HG03342 (cell line): ENCODE data around the gene RTN1.

Source experiments
- ATAC-seq: cut with Tn5 transposase; IDR thresholded peaks from one replicate; pipeline ENCODE4 v1.9.1; 2021; ENCODE audit warnings: mild to moderate bottlenecking, moderate library complexity; ENCODE audit not compliant: unreplicated experiment

The RTN1 gene

DNA sequence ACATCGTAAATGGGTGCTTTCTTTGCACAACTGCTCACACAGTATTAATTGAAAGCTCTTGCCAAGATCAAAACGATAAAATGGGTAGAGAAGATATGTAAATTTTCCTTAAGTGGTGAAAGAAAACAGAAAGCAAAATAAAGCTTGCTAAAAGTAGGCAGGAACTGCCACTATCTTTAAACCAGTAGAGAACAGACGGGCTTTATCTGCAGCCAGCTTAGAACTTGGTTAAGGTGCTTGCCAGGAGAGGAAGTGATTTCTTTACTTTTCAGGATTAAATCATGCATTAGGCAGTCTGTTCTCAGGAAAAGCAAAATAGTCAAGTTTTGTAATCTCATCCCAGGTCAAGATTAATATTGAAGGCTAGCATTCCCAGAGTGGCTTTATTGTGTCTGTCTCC lies 237.1 kb downstream of the RTN1 start:
- ATAC-seq, result no peak

DNA sequence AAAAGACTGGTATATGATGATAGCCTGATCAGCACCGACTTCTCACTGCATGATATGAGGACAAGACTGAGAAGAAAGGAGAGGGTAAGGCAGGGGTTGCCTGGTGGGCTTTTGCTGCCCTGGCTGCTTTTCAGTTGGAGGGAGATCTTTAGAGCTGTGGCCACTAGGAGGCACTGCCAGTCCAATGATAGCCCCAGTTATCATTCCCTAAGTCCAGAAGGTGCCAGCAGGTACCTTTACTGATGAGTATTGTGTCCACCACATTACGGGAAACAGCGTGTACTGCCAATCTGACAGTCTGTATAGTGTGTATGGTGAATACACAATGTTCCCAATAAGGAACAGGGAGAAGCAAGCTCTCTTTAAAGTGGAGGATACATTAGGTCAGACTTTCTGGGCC lies 238.2 kb downstream of the RTN1 start:
- ATAC-seq, result no peak

GRCh38 chr14:59631237-59631636 lies 239.3 kb downstream of the RTN1 start:
- ATAC-seq, result peak; percentile 46

- no peak for ATAC-seq
Observed at GRCh38 chr14:59630288-59630963, 240.2 kb downstream of the RTN1 start.

DNA sequence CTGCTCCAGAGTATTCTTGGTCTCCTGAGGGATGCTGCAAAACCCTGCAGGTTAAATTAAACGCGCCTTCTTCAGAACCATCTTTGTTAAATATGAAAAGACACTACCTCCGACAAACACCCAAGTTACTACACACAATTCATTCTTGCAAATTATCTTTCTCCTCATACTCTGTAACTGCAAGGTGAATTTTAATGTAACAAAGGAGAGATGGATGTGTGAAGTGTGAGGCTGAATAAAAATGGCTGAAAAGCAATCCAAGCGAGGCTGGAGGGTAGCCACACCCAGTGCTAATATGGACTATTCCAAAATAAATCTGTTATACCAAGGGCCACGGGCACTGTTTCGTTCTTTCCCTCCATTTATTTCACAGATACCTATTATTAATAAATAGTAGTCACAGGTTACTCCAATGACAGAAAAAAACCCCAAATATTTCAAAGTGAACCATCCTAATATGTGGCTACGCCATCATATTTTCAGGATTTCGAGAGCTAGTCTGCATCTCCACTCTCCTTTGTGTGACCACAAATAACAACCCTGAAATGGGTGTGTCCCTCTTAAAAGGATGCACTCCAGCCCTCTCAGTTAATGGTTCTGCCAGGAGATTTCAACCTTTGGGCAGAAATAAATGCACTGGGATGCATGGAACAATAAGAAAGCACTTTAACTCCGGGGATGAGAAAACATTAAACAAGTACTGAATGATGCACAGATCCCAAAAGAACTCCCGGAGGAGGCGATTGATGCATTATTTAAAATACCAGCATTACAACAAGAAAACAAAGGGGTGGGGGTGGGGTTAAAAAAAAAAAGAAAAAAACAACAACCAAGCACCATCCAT lies 240.9 kb downstream of the RTN1 start:
- ATAC-seq, result no peak

DNA sequence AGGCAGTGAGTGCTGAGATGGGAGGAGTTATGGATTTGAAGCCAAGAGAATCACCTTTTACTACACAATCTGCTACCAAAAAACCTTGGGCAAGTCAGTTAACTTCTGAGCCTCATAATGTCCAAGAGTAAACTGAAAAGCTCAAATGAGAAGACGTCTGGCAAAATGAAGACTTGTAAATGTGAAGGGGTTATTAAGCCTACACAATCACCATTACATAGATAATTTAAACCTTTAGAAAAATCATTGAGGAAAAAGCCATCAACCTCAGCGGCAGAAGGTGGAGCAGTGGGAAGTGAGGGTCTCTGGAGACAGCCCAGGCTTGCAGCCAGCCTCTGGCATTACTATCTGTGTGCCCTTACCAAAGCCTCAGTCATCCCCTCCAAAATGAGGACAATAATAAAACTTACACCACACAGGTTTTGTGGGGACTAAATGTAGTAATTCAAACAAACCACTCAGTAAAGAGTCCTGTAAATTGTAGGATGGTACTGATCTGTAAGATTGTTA lies 243.5 kb downstream of the RTN1 start:
- ATAC-seq, result no peak

GRCh38 chr14:59622631-59623030 lies 247.9 kb downstream of the RTN1 start:
- ATAC-seq, result no peak

GRCh38 chr14:59619061-59619460 lies 251.5 kb downstream of the RTN1 start:
- no peak for ATAC-seq

GRCh38 chr14:59601056-59601455 lies 269.5 kb downstream of the RTN1 start:
- no peak for ATAC-seq

DNA sequence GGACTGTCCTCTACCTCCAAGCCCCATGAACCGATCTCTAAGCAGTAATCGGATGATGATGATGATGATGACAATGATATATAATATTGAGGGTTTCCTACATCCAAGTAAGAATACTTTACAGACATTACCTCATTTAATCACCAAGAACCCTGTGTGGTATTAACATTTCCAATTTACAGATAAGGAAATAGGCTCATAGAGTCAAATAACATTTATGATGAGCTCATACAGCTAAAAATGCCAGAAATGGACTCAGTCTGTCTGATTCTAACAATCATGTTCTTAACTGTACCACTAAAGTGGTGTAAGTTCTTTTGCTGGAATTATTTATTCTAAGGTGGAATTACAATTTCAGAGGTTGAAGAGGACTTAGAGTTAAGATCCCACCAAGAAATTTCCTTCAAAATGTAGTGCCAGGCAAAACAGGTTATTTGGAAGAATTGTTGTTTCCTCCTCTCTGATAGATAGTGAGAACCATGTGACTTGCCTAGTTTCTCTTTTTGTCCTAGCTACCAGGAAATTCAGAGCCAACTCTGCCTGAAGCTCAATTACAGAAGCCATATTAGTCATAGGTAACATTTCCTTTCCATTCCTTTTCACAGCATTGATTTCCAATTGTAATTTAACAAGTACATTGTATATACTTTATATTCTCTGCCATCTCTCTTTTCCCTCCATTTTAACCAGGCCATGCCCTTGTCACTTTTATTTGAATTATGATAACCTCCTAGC lies 270.2 kb downstream of the RTN1 start:
- no peak for ATAC-seq

GRCh38 chr14:59595071-59595470 lies 275.5 kb downstream of the RTN1 start:
- ATAC-seq, result no peak

DNA sequence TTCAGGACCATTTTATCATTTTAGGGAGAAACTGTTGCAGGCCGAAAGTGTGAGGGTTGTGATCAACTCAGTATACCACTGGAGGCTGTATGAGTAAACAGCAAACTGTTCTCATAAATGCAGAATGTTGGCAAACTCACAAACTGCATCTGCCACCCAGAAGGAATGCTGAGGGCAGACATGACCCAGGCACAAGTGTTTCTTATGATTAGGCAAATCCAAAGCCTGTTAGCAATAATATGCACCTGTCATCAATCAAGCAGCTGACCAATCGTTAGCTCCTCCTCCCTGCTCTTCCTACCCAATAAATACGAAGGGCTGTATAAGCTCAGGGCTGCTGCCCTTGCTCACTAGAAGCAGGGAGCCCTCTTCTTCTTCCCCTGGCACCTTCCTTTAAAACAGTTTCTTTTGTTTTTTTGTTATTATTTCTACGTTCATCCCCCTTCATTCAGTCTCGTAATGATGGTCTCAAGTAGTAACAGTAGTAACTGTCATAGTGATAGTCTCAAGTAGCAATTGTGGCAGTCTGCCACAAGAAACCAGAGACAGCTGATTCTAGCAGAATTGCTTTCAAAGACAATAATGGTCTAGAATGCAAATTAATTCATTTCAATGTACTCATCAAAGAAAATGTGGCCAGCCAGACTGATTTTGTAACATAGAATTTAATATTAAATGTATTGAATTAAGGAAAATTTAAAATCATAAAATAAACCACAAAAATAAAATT lies 278.8 kb downstream of the RTN1 start:
- ATAC-seq, result no peak

DNA sequence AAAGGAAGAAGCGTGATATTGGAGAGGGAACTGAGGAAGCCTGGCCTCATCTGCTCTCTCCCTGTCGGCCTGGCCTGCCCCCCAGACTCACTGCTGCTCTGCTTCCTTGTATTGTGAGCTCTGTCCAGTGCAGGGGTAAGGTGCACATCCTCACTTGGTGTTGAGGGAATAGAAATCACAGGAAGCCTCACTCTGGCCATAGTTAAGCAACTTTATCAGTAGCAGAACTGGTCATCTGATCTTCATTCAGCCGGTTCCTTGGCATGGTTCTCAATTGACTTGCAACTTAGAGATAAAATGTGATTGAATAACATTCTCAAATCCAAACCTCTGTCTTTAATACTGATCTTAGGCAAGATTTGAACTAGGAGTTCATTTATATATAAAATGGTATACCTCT lies 282.5 kb downstream of the RTN1 start:
- no peak for ATAC-seq

DNA sequence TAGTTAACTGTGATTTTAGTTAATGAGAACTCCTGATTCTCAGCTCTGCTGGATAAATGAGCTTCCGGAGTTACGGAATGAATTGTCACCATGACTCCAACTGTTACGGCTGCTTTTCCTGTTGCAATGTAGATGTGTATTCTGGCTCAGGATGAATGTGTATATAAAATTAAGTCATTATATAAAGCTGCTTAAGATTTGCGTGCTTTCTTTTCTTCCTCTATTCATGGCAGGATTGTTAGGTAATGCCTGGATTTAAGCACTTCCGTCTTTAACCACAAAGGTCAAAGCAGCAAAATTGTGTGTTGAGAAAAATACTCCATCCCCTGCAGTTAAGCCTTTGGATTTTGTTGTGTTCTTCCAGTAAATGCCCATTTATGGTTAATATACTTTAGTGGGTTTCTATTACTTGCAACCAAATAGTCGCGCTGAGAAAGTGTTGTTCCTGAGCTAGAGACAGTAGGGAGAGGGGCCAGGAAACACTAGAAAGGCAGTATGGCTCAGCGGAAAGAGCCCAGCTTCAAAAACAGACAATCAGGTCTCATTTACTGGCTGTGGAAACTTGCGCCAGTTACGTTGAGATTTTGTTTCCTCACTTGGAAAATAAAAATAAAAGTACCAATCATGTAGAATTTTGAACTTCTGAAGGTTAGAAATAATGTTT lies 284.6 kb downstream of the RTN1 start:
- ATAC-seq, result no peak

DNA sequence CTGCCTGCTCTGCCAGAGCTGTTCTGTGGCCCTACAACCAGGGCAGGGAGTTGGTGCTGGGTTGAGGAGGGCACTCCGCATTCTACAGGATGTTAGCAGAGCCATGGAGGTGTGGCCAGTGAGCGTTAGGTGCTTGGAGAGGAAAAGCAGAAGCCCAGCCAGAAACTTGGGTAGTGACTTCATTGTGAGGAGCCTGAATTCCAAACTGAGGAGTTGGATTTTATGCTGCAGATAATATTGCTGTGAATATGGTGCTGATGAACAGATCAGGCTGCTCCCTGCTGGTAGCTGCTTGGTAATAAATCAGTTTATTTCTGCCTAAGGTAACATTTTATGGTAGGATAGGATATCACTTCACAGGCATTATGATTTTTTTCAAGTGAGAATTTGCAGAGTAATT lies 286.8 kb downstream of the RTN1 start:
- ATAC-seq, result no peak

GRCh38 chr14:59582845-59583509 lies 287.6 kb downstream of the RTN1 start:
- ATAC-seq, result no peak

DNA sequence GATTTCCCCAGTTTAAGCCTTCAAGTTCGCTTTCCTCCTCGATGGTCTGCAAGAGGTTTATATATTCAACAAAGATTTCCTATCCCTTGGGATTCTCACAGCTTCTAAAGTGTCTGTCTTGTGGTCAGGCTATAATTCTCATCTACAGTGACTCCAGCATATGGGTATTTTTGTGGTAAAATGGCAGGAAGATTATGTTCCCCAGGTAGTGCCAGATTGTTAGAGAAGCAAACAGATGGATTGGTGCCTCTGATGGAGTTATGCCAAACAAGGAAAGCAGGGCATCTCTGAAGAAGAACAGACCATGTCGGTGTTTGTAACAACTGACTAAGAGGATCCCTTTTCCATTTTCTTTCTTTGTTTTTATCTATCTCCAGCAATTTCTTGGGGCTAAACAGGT lies 288.4 kb downstream of the RTN1 start:
- no peak for ATAC-seq

- ATAC-seq, result no peak
Observed at GRCh38 chr14:59580911-59581310, 289.7 kb downstream of the RTN1 start.

DNA sequence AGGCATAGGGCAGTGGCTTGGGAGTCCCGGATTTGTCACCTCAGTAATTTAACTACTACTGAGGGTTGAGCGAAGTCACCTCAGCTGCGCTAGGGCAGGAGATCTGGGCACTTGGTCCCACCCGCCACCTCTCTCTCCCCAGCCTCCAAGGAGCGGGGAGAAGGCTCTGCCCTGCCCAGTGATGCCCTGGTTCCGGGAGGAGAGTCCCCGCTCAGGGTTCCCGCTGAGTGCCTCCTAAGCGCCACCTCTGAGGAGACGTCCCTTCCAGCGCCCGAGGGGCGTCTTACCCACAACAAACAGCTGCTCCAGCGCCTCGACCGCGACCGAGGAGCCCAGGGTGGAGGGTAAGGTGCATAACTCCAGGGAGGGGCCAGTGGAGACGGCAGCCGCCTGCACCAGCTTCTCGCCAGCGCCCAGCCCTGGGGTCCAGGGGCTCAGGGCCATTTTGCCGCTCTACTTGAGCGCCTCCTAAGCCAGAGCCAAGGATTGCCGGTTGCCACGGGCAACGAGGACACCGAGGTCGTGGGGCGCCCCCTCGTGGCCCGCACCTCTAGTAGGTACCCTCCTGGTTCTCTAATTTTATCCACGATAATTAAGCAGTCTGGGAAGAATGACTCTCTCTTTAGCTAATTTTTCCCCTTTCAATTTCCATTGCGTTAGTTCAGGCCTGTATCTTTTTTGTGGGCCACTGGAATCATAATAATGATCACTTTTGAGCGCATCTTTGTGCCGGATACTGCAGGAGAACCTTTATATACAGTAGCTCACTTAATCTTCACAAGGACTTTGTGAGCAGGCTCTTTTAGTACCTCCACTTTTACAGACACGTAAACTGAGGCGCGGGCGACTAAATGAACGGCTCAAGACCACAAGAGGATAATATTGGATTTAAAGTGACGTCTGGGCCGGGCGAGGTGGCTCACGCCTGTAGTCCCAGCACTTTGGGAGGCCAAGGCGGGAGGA lies 294.0 kb downstream of the RTN1 start, which contains the start of gene CCDC175:
Gene CCDC175, minus strand, starts transcription at position 481 of the 963 bp plus-strand sequence. Its CDS starts 37 bp downstream, at position 444.
- peak; percentile 98 for ATAC-seq
